Measurements from ENCODE around the gene CCR6. TPM values are rescaled to one million over a fixed set of nuclear protein-coding genes. Genes with fewer than 3 reads are reported as not detected.

The CCR6 gene
- total RNA-seq, 3 donors from 2014 or later, result 0.73 TPM; not detected in 2

DNA sequence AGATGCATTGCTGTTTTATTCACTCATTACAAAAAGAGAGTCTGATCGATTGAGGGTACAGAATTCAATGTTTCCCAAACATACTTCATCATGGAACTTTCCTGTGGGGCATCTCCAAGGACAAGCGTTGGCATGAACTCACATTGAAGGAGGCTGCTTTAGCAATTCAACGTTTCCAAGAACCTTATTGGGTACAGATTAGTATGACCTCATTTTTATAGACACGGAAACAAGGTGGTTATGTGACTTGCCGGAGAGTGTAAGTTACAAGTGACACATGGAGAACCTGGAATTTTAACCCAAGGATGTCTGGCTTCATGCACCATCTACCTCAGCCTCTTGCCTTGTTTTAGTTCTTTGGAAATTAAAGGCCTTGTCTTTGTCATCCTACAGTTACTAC, 26.1 kb downstream of the CCR6 start:
- no peak overlapping the region for H3K27ac ChIP-seq
- intact Hi-C loops (cut with DNase I; ENCODE audit: low total_unique reads), result loop anchor here (5.0 kb wide), 1 partner anchor 628 kb away; no protein-coding TSS in a partner anchor
- H3K27me3 ChIP-seq, result peaks cover 0 to 23% of the 10 kb centered on the region in 2 donors
- DNase-seq (ENCODE audit: low spot score in 2 of 2), result no peak
- TF ChIP-seq POLR2A (IDR thresholded peaks at IDR 0.05), result no peak
- no peaks in the 10 kb centered on the region for H3K9me3 ChIP-seq
- no peak overlapping the region for H3K4me3 ChIP-seq
- no peaks in the 10 kb centered on the region for H3K4me1 ChIP-seq
- no peaks in the 10 kb centered on the region for H3K36me3 ChIP-seq

DNA sequence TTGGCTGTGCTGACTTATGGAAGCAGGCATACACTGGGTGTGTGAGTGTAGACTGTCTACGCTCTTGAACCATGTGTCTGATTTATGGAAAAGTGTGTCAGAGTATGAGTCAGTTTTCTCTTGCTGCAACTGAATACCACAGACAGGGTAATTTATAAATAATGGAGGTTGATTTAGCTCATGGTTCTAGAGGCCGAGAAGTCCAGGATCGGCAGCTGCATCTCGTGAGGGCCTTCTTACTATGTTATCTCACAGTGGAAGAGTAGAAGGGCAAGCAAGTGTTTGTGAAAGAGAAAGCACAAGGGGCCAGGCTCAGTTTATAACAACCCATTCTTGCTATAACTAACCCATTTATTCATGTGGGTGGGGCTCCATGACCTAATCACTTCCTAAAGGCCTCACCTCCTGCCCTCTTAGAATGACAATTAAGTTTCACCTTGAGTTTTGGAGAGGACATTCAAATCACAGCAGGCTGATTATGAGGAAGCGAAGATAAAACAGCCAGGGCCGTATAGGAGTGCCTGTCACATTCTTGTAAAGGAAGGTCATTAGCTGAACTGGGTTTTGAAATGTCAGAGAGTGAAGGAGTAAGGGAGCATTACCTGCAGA, 28.1 kb downstream of the CCR6 start:
- TF ChIP-seq POLR2A (IDR thresholded peaks at IDR 0.05), result no peak
- TF ChIP-seq POLR2AphosphoS5 (IDR thresholded peaks at IDR 0.05), result no peak
- TF ChIP-seq, protein P1, sequence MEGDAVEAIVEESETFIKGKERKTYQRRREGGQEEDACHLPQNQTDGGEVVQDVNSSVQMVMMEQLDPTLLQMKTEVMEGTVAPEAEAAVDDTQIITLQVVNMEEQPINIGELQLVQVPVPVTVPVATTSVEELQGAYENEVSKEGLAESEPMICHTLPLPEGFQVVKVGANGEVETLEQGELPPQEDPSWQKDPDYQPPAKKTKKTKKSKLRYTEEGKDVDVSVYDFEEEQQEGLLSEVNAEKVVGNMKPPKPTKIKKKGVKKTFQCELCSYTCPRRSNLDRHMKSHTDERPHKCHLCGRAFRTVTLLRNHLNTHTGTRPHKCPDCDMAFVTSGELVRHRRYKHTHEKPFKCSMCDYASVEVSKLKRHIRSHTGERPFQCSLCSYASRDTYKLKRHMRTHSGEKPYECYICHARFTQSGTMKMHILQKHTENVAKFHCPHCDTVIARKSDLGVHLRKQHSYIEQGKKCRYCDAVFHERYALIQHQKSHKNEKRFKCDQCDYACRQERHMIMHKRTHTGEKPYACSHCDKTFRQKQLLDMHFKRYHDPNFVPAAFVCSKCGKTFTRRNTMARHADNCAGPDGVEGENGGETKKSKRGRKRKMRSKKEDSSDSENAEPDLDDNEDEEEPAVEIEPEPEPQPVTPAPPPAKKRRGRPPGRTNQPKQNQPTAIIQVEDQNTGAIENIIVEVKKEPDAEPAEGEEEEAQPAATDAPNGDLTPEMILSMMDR (IDR thresholded peaks at IDR 0.05), result no peak
- Histone ChIP-seq H3K4me1 (no peaks in the 10 kb centered on the region), H3K27ac (no peak overlapping the region), H3K9me3 (no peaks in the 10 kb centered on the region), H3K27me3 (peaks cover 0 to 9% of the 10 kb centered on the region in 2 donors), H3K4me3 (no peak overlapping the region), H3K36me3 (no peaks in the 10 kb centered on the region)
- no peak for DNase-seq (ENCODE audit: low spot score in 2 of 2)
- intact Hi-C loops (cut with DNase I; ENCODE audit: low total_unique reads), result no loop called here

DNA sequence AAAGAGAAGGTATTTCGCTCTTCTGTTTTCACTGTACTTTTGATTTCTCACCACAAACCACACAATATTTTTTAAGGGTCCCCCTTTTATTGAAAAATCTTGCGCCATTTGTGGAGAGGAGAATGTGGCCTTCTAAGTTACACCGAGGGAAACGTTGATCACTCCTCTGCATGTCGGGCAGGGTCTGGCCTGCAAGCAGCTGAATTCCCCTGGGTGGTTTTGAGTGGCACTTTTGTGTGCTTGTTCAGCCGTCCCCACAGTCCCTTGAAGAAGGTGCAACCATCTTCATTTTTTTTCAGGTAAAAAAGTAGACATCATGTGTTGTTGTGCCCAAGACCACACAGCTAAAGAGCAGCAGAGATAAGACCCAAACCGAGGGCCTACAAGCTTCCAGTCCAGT, 28.8 kb downstream of the CCR6 start:
- Histone ChIP-seq H3K27ac (no peak overlapping the region), H3K4me3 (no peak overlapping the region), H3K27me3 (peaks cover 0 to 4% of the 10 kb centered on the region in 2 donors), H3K36me3 (no peaks in the 10 kb centered on the region), H3K4me1 (no peaks in the 10 kb centered on the region), H3K9me3 (no peaks in the 10 kb centered on the region)
- TF ChIP-seq POLR2AphosphoS5 (IDR thresholded peaks at IDR 0.05) (no peak), POLR2A (IDR thresholded peaks at IDR 0.05) (no peak)
- TF ChIP-seq, protein P1 (IDR thresholded peaks at IDR 0.05), result no peak
- intact Hi-C loops (cut with DNase I; ENCODE audit: low total_unique reads), result no loop called here
- DNase-seq (ENCODE audit: low spot score in 2 of 2), result no peak

DNA sequence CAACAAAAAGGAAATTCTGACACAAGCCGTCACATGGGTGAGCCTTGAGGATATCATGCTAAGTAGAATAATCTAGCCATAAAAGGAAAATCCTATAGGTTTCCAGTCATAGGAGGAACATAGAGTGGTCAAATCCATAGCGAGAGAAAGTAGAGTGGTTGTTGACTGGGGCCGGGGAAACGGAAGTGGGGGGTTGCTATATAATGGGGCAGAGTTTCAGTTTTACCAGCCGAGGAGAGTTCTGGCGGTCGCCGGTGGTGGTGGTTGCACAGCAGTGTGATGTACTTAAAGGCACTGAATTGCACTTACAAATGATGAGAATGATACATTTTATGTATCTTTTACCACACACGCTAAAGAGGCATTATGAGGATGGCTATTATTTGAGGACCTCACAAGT, 30.0 kb downstream of the CCR6 start:
- no peak for DNase-seq (ENCODE audit: low spot score in 2 of 2)
- TF ChIP-seq, protein P1 (IDR thresholded peaks at IDR 0.05), result no peak
- TF ChIP-seq POLR2A (IDR thresholded peaks at IDR 0.05), result no peak
- no peak for TF ChIP-seq POLR2AphosphoS5 (IDR thresholded peaks at IDR 0.05)
- Histone ChIP-seq H3K27me3 (peaks cover 0 to 4% of the 10 kb centered on the region in 2 donors), H3K4me1 (no peaks in the 10 kb centered on the region), H3K9me3 (no peaks in the 10 kb centered on the region), H3K4me3 (no peak overlapping the region), H3K36me3 (no peaks in the 10 kb centered on the region), H3K27ac (no peak overlapping the region)
- intact Hi-C loops (cut with DNase I; ENCODE audit: low total_unique reads), result no loop called here

DNA sequence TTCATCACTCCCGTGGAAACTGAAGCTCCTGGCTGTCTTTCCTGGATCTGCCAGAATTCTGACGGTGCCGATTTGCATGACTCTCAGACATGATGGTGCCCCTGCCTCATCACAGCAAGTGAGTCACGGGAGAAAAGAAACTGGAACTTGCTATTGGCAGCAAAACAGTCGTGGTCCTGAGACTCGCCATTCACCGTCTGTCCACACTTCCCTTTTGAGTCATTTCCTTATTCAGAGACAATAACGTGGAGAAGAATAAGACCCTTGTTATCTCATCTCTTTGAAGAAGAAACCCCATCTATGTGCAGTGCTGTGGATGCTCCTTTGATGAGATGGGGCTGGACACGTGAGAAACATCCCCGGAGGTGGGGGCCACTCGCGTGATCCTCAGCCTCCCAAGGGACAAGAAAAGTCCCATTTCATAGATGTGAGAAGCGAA, 30.6 kb downstream of the CCR6 start:
- no peaks in the 10 kb centered on the region for H3K4me1 ChIP-seq
- DNase-seq (ENCODE audit: low spot score in 2 of 2), result no peak
- intact Hi-C loops (cut with DNase I; ENCODE audit: low total_unique reads), result no loop called here

More for the DNA sequence above, 30.6 kb downstream of the CCR6 start:
- TF ChIP-seq POLR2AphosphoS5 (IDR thresholded peaks at IDR 0.05) (no peak), POLR2A (IDR thresholded peaks at IDR 0.05) (no peak)
- TF ChIP-seq, protein P1 (IDR thresholded peaks at IDR 0.05), result no peak
- Histone ChIP-seq H3K36me3 (no peaks in the 10 kb centered on the region), H3K27me3 (peaks cover 0 to 4% of the 10 kb centered on the region in 2 donors), H3K27ac (no peak overlapping the region), H3K4me3 (no peak overlapping the region), H3K9me3 (no peaks in the 10 kb centered on the region)

All from breast epithelium (tissue), 4 donors.